K562 (cell line): ENCODE results near the gene KLHL22. TPM values are rescaled to one million over a fixed set of nuclear protein-coding genes. Genes with fewer than 3 reads are reported as not detected.
A peak's percentile ranks its signal among the peaks of the same experiment; 100 is the strongest.

Experiments used
- ATAC-seq: fragments of 200-7000 bp; cut with Tn5 transposase; 3 replicates; pipeline ENCODE4 v1.9.1; 2020; ENCODE audit warnings: moderate library complexity
- BruUV-seq: library from RNA; stranded (reverse); fragments of 400-500 nt; replicated peaks from 2 replicates; lab custom pipeline; 2021; lab: Mats Ljungman, UMichigan
- CTCF ChIA-PET: fragments of 300-600 bp; formaldehyde crosslinking; extraction: SDS; loops from one replicate; lab custom pipeline; 2021; ENCODE audit warnings: low intra/inter-chr PET ratio; lab: Yijun Ruan, JAX
- POLR2A ChIA-PET: fragments of 300-600, 350-650 bp; sonication (Branson Sonifier 250); formaldehyde crosslinking; extraction: SDS; loops from one replicate; lab custom pipeline; 2021; ENCODE audit warnings: antibody characterized with exemption, inconsistent platforms; lab: Yijun Ruan, JAX
- DNase-seq, 4 experiments: peaks; one replicate each; pipeline versions ENCODE4 v3.0.0 to v3.0.0-alpha.2; 2011 to 2018; ENCODE audit warnings: low spot score in 3 of 4, mixed read lengths in 3 of 4; ENCODE audit errors: extremely low read depth in 1 of 4
- FAIRE-seq: peaks from 2 replicates; lab custom pipeline; 2011; peaks lifted over from hg19 to GRCh38; lab: Jason Lieb, UNC
- H2AFZ ChIP-seq: 2 replicates; pipeline ENCODE4 v1.6.0; 2011; ENCODE audit warnings: low read depth, low read length, control low read depth, inconsistent platforms
- H3K27ac ChIP-seq: fragments of 200-600 bp; 3 replicates; pipeline ENCODE4 v1.8.0; 2011; ENCODE audit warnings: low read depth, mild to moderate bottlenecking, control low read depth, inconsistent platforms, low read length, moderate library complexity, mixed read lengths; ENCODE audit errors: extremely low read depth
- H3K27me3 ChIP-seq, 2 experiments: fragments of 300-600 bp in 1 of 2; 2 replicates in 1 of 2; 3 replicates in 1 of 2; pipeline versions ENCODE4 v1.6.0 to v1.8.0; 2011; ENCODE audit warnings: inconsistent platforms in 2 of 2, low read length in 2 of 2, mild to moderate bottlenecking in 1 of 2, mixed read lengths in 1 of 2, moderate library complexity in 1 of 2; ENCODE audit not compliant: control insufficient read depth in 2 of 2, insufficient read depth in 2 of 2
- H3K36me3 ChIP-seq: fragments of 300-600 bp; 3 replicates; pipeline ENCODE4 v1.8.0; 2011; ENCODE audit warnings: mild to moderate bottlenecking, low read length, inconsistent platforms; ENCODE audit not compliant: control insufficient read depth, insufficient read depth
- H3K4me1 ChIP-seq, 2 experiments: fragments of 200-600 bp in 1 of 2; replicated peaks in 1 of 2; 2 replicates in 1 of 2; 3 replicates in 1 of 2; pipeline versions ENCODE4 v1.5.1 to v1.8.0; 2011; ENCODE audit warnings: inconsistent platforms in 2 of 2, low read length in 2 of 2, mild to moderate bottlenecking in 1 of 2, mixed read lengths in 1 of 2, moderate library complexity in 1 of 2; ENCODE audit not compliant: control insufficient read depth in 2 of 2, insufficient read depth in 2 of 2
- H3K4me2 ChIP-seq: 2 replicates; pipeline ENCODE4 v1.6.1; 2011; ENCODE audit warnings: low read length, control low read depth, inconsistent platforms, mixed read lengths; ENCODE audit not compliant: insufficient read depth
- H3K4me3 ChIP-seq: fragments of 200-600 bp; sonication (generic), shearing (Covaris generic); 2 replicates; pipeline ENCODE4 v1.5.1; 2016; ENCODE audit warnings: control low read depth, inconsistent platforms
- H3K79me2 ChIP-seq: fragments of 200-600 bp; 3 replicates; pipeline ENCODE4 v1.8.0; 2011; ENCODE audit warnings: low read length, inconsistent platforms; ENCODE audit not compliant: control insufficient read depth, insufficient read depth
- H3K9ac ChIP-seq, 2 experiments: 2 replicates each; pipeline versions ENCODE4 v1.6.0 to v1.6.1; 2011; ENCODE audit warnings: low read depth in 2 of 2, low read length in 2 of 2, control low read depth in 1 of 2, inconsistent platforms in 1 of 2, mild to moderate bottlenecking in 1 of 2, mixed read lengths in 1 of 2; ENCODE audit not compliant: insufficient read depth in 1 of 2
- H3K9me1 ChIP-seq: one replicate; pipeline ENCODE4 v1.6.0; 2011; ENCODE audit warnings: inconsistent platforms, mild to moderate bottlenecking, low read length, moderate library complexity; ENCODE audit not compliant: control insufficient read depth, insufficient read depth
- H3K9me3 ChIP-seq: replicated peaks from 2 replicates; pipeline ENCODE4 v1.5.1; 2011; ENCODE audit warnings: low read depth, low read length, inconsistent platforms; ENCODE audit not compliant: control insufficient read depth, insufficient read depth
- H4K20me1 ChIP-seq: replicated peaks from 2 replicates; pipeline ENCODE4 v1.6.1; 2011; ENCODE audit warnings: low read length, inconsistent platforms, mixed read lengths; ENCODE audit not compliant: control insufficient read depth, insufficient read depth
- ARID2 ChIP-seq: fragments of 450-650 bp; IDR thresholded peaks from 2 replicates; pipeline ENCODE4 v1.6.1; 2017; ENCODE audit warnings: antibody characterized with exemption, mild to moderate bottlenecking
- CAMTA2 ChIP-seq: fragments of 250-450 bp; sonication (Bioruptor Pico); conservative IDR thresholded peaks from 2 replicates; pipeline ENCODE4 v1.5.1; 2022
- HMGXB4 ChIP-seq: sonication (generic); formaldehyde crosslinking; IDR thresholded peaks from 2 replicates; pipeline ENCODE4 v1.8.1; 2023; ENCODE audit warnings: mild to moderate bottlenecking, missing genetic modification reagents
- HNRNPLL ChIP-seq: fragments of 200-400 bp; formaldehyde crosslinking; IDR thresholded peaks from 2 replicates; pipeline ENCODE4 v1.6.1; 2017; ENCODE audit warnings: low read length, low read depth, mild to moderate bottlenecking; ENCODE audit not compliant: poor library complexity, severe bottlenecking
- POLR3G ChIP-seq: IDR thresholded peaks from 2 replicates; pipeline ENCODE4 v1.6.1; 2011; ENCODE audit not compliant: insufficient read length, insufficient replicate concordance; ENCODE audit errors: extremely low read depth
- RBBP5 ChIP-seq: fragments of 200-600 bp; sonication (generic); IDR thresholded peaks from 2 replicates; pipeline ENCODE4 v1.6.1; 2012; ENCODE audit warnings: borderline replicate concordance, mild to moderate bottlenecking, low read length, control low read depth, inconsistent platforms; ENCODE audit not compliant: insufficient read depth, poor library complexity, severe bottlenecking
- THRB ChIP-seq: fragments of 450-650 bp; formaldehyde crosslinking; conservative IDR thresholded peaks from 2 replicates; pipeline ENCODE4 v1.4.0; 2022; ENCODE audit warnings: mild to moderate bottlenecking, missing genetic modification characterization
- ZBTB9 ChIP-seq: fragments of 450-650 bp; formaldehyde crosslinking; IDR thresholded peaks from 2 replicates; pipeline ENCODE4 v1.4.0; 2020; ENCODE audit warnings: mild to moderate bottlenecking, moderate library complexity
- ZNF77 ChIP-seq: fragments of 250-450 bp; sonication (Bioruptor Pico); IDR thresholded peaks from 2 replicates; pipeline ENCODE4 v1.5.0; 2020
- WGBS: fragments of 100-300 bp; shearing (Covaris generic); methylation state at CpG from one replicate; pipeline ENCODE4 v1.1.6; 2016; ENCODE audit warnings: low coverage, mixed read lengths; ENCODE audit not compliant: insufficient coverage; ENCODE audit errors: missing lambda C conversion rate; 5-methylcytosine and 5-hydroxymethylcytosine counted together
- in situ Hi-C: fragments of 300-500 bp; cut with MboI; formaldehyde crosslinking; loops from 4 replicates; pipeline ENCODE4 v1.15.0; 2018; ENCODE audit warnings: inconsistent platforms, mixed read lengths
- intact Hi-C: fragments of 100-400 bp; cut with micrococcal nuclease; formaldehyde crosslinking; loops from 2 replicates; pipeline ENCODE4 v1.14.2; 2022
- polyA plus RNA-seq, 8 experiments: library from polyadenylated mRNA; depleted of rRNA in 4 of 8; stranded (reverse) in 5 of 8; unstranded in 3 of 8; fragments of >200 nt; fragmentation: Nextera tagmentation in 2 of 8; fragmentation: Illumina TruSeq in 1 of 8; extraction: Ambion mirVana in 2 of 8; extraction: Trizol in 1 of 8; gene quantifications; 2 replicates each; pipeline versions ENCODE4 v1.2.1 to v1.2.3, GENCODE V29; 2011 to 2014; ENCODE audit warnings: inconsistent platforms in 1 of 8, missing spikeins in 1 of 8
- total RNA-seq, 7 experiments: library from RNA; depleted of rRNA in 6 of 7; stranded (reverse); fragments of >200 nt in 6 of 7; fragmentation: Illumina TruSeq in 2 of 7; extraction: Trizol in 2 of 7; gene quantifications; 2 replicates each; pipeline versions ENCODE4 v1.2.1 to v1.2.3, GENCODE V29; 2011 to 2021; ENCODE audit warnings: low replicate concordance in 1 of 7

The KLHL22 gene
- total and polyA plus RNA-seq, 9 of the 15 experiments (the other 6 are each of a cell fraction or from before 2014, with no cell fraction given), result 1.3 to 25.6 (median 15.2) TPM

- peaks cover 34% of the 10 kb centered on the region for H3K9me1 ChIP-seq
- H4K20me1 ChIP-seq, result peaks cover 75% of the 10 kb centered on the region
- peak; percentile 8; the same call in 2 of the 3 replicates for ATAC-seq
- intact Hi-C loops, result no loop called here
- DNase-seq, result peak in 2 of 4 experiments; percentile 60 to 74
- H2AFZ ChIP-seq, result no peak overlapping the region
- peaks cover 78% of the 10 kb centered on the region for H3K36me3 ChIP-seq
- H3K4me3 ChIP-seq, result no peak overlapping the region
- WGBS, result 82% methylated on average over 15 of the region's 15 CpGs
- BruUV-seq, result no TSS peak
- H3K79me2 ChIP-seq, result peaks cover 91% of the 10 kb centered on the region
- POLR2A ChIA-PET, result interaction anchor here (0.6 to 68.9 kb wide), 3 partner anchors 12 to 1978 kb away, joined by 3 to 1693 read pairs (median 1693); partner anchors contain the start of gene MED15
- no peak overlapping the region; the same call in 2 of the 3 replicates for H3K27ac ChIP-seq
- no peaks in the 10 kb centered on the region for H3K27me3 ChIP-seq
- in situ Hi-C loops, result no loop called here
- no peak for FAIRE-seq
- peak overlapping the region in 1 of 2 experiments; percentile 33; a peak in 2 of 4 replicates for H3K9ac ChIP-seq
- peaks cover 8 to 52% of the 10 kb centered on the region in 2 experiments for H3K4me1 ChIP-seq
- no peak overlapping the region for H3K4me2 ChIP-seq
- CTCF ChIA-PET, result no interaction called here
- no peaks in the 10 kb centered on the region for H3K9me3 ChIP-seq
- TF ChIP-seq ARID2, result no peak
- TF ChIP-seq HNRNPLL, result peak; percentile 26
- peak; percentile 68 for TF ChIP-seq RBBP5
- TF ChIP-seq CAMTA2 (CRISPR knock-in tag), result peak; percentile 37; the same call in 1 of the 2 replicates
- no peak for TF ChIP-seq ZBTB9 (CRISPR knock-in tag)
- TF ChIP-seq THRB, result no peak; the same call in 1 of the 2 replicates
- TF ChIP-seq POLR3G, result no peak
- TF ChIP-seq ZNF77 (CRISPR knock-in tag), result 0 out of 2 replicates have a peak, but pooled peaks have one; percentile 28
- TF ChIP-seq HMGXB4, result no peak
Measured at GRCh38 chr22:20531404-20532201, 36.0 kb upstream of the KLHL22 start.
